ENCODE data around the gene AXIN1.

AXIN1 gene

DNA sequence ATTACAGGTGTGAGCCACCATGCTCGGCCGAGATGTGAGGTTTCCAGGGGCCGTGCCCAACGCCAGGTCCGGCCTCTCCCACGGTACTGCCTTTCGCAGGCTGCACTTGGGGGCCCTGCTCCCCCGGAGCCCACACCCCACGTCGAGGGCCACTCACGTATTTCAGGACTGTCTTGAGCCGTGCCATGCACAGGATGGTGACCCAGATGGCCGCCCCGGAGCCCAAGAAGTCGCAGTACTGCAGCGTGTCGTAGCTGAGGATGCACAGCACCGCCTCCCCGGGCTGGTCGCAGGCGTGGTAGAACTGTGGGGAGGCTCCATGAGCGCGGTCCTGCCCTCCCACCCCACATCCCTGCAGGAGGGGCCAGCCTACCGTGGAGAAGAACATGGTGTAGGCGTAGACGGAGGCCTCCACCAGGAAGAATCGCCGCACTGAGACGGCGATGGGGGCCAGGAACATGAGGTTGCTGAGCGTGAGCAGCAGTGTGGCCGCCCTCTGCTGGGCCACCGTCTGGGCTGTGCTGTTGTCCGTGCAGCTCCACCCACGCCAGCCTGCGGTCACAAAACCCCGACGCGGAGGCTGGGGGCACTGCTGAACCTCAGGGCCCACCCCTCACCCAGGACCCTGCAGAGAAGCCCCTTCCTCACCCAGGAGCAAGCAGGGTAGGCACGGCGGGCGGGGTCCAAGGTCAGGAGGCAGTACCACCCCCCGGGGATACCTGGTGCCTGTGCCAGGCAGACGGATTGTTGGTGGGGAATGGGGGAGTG is 21.5 kb upstream of the AXIN1 start:
- H3K27me3 ChIP-seq (ENCODE audit: insufficient read depth, low read length), result no peaks in the 10 kb centered on the region
- no peaks in the 10 kb centered on the region for H3K9me3 ChIP-seq (ENCODE audit: insufficient read depth, low read depth, low read length)
- WGBS, result 92% methylated on average over 43 of the region's 44 CpGs
- H3K4me3 ChIP-seq (ENCODE audit: low read length), result no peak overlapping the region
- H3K4me1 ChIP-seq (ENCODE audit: insufficient read depth, low read length), result peaks cover 6% of the 10 kb centered on the region
- peaks cover 58% of the 10 kb centered on the region for H3K36me3 ChIP-seq (ENCODE audit: insufficient read depth, low read length)
- no peak overlapping the region for H3K27ac ChIP-seq (ENCODE audit: low read depth, low read length)
- no peak overlapping the region for H3K9ac ChIP-seq (ENCODE audit: low read depth, low read length)

GRCh38 chr16:373020-373598 is 20.6 kb upstream of the AXIN1 start:
- Histone ChIP-seq H3K4me1 (ENCODE audit: insufficient read depth, low read length) (peaks cover 6% of the 10 kb centered on the region), H3K36me3 (ENCODE audit: insufficient read depth, low read length) (peaks cover 67% of the 10 kb centered on the region), H3K27ac (ENCODE audit: low read depth, low read length) (no peak overlapping the region), H3K4me3 (ENCODE audit: low read length) (no peak overlapping the region), H3K9me3 (ENCODE audit: insufficient read depth, low read depth, low read length) (no peaks in the 10 kb centered on the region), H3K27me3 (ENCODE audit: insufficient read depth, low read length) (no peaks in the 10 kb centered on the region), H3K9ac (ENCODE audit: low read depth, low read length) (no peak overlapping the region)
- 86% methylated on average over 5 of the region's 5 CpGs for WGBS

DNA sequence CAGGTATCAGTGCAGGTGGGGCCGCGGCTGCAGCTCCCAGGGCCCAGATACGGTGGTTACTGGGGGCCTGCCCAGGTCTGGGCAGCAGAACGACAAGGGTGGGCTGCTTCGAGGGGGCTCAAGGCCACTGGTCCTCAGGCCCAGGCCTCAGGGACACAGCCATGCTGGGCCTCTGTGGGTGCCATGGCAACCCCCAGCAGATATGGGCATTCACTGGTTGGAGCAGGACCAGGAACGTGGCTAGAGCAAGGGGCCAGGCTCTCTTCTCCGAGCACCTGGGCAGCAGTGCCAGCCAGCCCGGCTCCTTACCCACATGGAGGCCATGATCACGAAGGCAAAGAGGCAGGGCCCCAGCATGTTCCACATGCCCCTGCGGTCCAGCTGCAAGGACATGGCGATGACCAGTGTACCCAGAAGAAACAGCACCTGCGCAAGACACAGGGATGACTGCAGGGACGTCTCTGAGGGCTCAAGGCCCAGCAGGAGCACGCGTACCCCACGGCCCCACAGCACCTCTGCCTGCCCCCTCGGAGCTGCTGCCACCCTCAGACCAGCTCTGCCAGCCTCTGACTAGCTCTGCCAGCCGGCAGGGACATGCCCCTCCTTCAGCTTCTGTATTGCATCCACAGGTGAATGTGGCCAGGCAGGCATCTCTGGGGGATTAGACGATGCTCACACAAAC is 19.9 kb upstream of the AXIN1 start:
- 94% methylated on average over 19 of the region's 19 CpGs for WGBS
- Histone ChIP-seq H3K4me1 (ENCODE audit: insufficient read depth, low read length) (peaks cover 6% of the 10 kb centered on the region), H3K9ac (ENCODE audit: low read depth, low read length) (no peak overlapping the region), H3K4me3 (ENCODE audit: low read length) (no peak overlapping the region), H3K36me3 (ENCODE audit: insufficient read depth, low read length) (peaks cover 72% of the 10 kb centered on the region), H3K27me3 (ENCODE audit: insufficient read depth, low read length) (no peaks in the 10 kb centered on the region), H3K9me3 (ENCODE audit: insufficient read depth, low read depth, low read length) (no peaks in the 10 kb centered on the region), H3K27ac (ENCODE audit: low read depth, low read length) (no peak overlapping the region)

GRCh38 chr16:371515-372301 is 19.2 kb upstream of the AXIN1 start:
- Histone ChIP-seq H3K27me3 (ENCODE audit: insufficient read depth, low read length) (no peaks in the 10 kb centered on the region), H3K9ac (ENCODE audit: low read depth, low read length) (no peak overlapping the region), H3K36me3 (ENCODE audit: insufficient read depth, low read length) (peaks cover 72% of the 10 kb centered on the region), H3K4me3 (ENCODE audit: low read length) (no peak overlapping the region), H3K9me3 (ENCODE audit: insufficient read depth, low read depth, low read length) (no peaks in the 10 kb centered on the region), H3K27ac (ENCODE audit: low read depth, low read length) (no peak overlapping the region), H3K4me1 (ENCODE audit: insufficient read depth, low read length) (peaks cover 6% of the 10 kb centered on the region)
- WGBS, result 94% methylated on average over 31 of the region's 31 CpGs

GRCh38 chr16:370979-371514 is 18.5 kb upstream of the AXIN1 start:
- Histone ChIP-seq H3K4me1 (ENCODE audit: insufficient read depth, low read length) (peaks cover 6% of the 10 kb centered on the region), H3K9ac (ENCODE audit: low read depth, low read length) (peak overlapping the region; percentile 44; the same call in 1 of the 2 replicates), H3K4me3 (ENCODE audit: low read length) (peak overlapping the region; percentile 47), H3K36me3 (ENCODE audit: insufficient read depth, low read length) (peaks cover 68% of the 10 kb centered on the region), H3K27ac (ENCODE audit: low read depth, low read length) (peak overlapping the region; percentile 68; the same call in 1 of the 2 replicates), H3K9me3 (ENCODE audit: insufficient read depth, low read depth, low read length) (no peaks in the 10 kb centered on the region), H3K27me3 (ENCODE audit: insufficient read depth, low read length) (no peaks in the 10 kb centered on the region)
- WGBS, result 80% methylated on average over 10 of the region's 10 CpGs

GRCh38 chr16:370443-370842 is 17.9 kb upstream of the AXIN1 start, which contains the start of gene MRPL28:
MRPL28 (minus strand) TSS chr16:370538; CDS start chr16:370218, 320 bp downstream.
- H3K9ac ChIP-seq (ENCODE audit: low read depth, low read length), result peak within 1 kb of the TSS; percentile 60
- H3K36me3 ChIP-seq (ENCODE audit: insufficient read depth, low read length), result peaks cover 65% of the 10 kb centered on the region

DNA sequence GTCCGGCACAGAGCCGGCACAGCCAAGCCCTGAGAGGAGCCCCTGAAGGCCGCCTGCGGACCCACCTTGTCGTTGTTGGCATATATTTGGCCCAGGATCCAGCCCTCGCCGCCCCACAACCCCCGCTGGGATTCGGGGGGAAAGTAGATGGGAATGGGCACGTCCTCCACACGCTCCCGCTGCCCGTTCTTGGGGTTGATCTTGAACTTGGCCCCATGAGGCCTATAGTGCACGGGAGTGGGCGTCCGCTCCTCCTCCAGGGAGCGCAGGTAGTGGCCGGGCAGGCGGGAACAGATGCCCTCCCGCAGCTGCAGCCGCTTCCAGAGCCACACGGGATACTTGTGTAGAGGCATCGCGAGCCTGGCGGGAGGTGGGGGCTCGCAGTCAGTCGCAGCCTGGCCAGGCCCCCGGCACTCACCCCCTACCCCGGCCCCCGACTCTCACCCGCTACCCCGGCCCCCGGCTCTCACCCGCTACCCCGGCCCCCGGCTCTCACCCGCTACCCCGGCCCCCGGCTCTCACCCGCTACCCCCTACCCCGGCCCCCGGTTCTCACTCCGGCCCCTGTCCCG is 17.4 kb upstream of the AXIN1 start:
- peaks cover 61% of the 10 kb centered on the region for H3K36me3 ChIP-seq (ENCODE audit: insufficient read depth, low read length)
- H3K9me3 ChIP-seq (ENCODE audit: insufficient read depth, low read depth, low read length), result no peaks in the 10 kb centered on the region
- H3K27me3 ChIP-seq (ENCODE audit: insufficient read depth, low read length), result no peaks in the 10 kb centered on the region
- H3K4me3 ChIP-seq (ENCODE audit: low read length), result peak overlapping the region; percentile 59
- no peak overlapping the region for H3K27ac ChIP-seq (ENCODE audit: low read depth, low read length)
- WGBS, result 18% methylated on average over 29 of the region's 44 CpGs
- H3K9ac ChIP-seq (ENCODE audit: low read depth, low read length), result peak overlapping the region; percentile 60
- H3K4me1 ChIP-seq (ENCODE audit: insufficient read depth, low read length), result peaks cover 6% of the 10 kb centered on the region

More at GRCh38 chr16:370443-370842, 17.9 kb upstream of the AXIN1 start, which contains the start of gene MRPL28:
- H3K27me3 ChIP-seq (ENCODE audit: insufficient read depth, low read length), result no peaks in the 10 kb centered on the region
- 1% methylated on average over 28 of the region's 30 CpGs for WGBS
- peak within 1 kb of the TSS; percentile 68; the same call in 1 of the 2 replicates for H3K27ac ChIP-seq (ENCODE audit: low read depth, low read length)
- H3K9me3 ChIP-seq (ENCODE audit: insufficient read depth, low read depth, low read length), result no peaks in the 10 kb centered on the region
- H3K4me3 ChIP-seq (ENCODE audit: low read length), result peak within 1 kb of the TSS; percentile 59
- H3K4me1 ChIP-seq (ENCODE audit: insufficient read depth, low read length), result peaks cover 6% of the 10 kb centered on the region

DNA sequence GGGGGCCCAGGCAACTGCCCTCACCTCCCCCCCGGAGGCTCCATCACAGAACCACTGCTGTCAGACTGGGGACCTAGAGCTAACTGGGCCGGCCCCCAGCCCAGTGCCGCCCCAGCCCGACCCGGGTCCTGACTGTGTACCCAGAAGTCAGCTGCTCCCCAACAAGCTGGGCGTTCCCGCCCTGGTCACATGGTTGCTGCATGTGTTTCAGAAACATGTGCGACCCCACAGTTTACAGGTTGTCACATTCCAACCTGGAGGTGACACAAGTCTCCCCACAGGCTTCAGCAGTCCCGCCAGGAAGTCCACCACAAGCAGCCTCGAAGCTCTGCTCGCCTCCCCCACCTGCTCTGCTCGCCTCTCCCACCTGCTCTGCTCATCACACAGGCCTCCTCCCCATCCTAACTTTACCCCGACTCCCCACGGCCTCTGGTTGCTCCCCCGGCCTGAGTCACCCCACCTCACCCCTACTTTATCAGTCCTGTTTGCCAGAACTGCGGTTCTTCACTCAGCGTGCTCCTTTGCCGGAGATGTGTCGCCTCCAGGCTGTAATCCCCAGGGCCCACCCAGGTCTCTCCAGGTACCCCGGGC is 16.8 kb upstream of the AXIN1 start:
- no peaks in the 10 kb centered on the region for H3K27me3 ChIP-seq (ENCODE audit: insufficient read depth, low read length)
- H3K4me1 ChIP-seq (ENCODE audit: insufficient read depth, low read length), result peaks cover 6% of the 10 kb centered on the region
- H3K9me3 ChIP-seq (ENCODE audit: insufficient read depth, low read depth, low read length), result no peaks in the 10 kb centered on the region
- no peak overlapping the region for H3K27ac ChIP-seq (ENCODE audit: low read depth, low read length)
- H3K4me3 ChIP-seq (ENCODE audit: low read length), result peak overlapping the region; percentile 59
- peaks cover 55% of the 10 kb centered on the region for H3K36me3 ChIP-seq (ENCODE audit: insufficient read depth, low read length)
- H3K9ac ChIP-seq (ENCODE audit: low read depth, low read length), result peak overlapping the region; percentile 60; the same call in 1 of the 2 replicates
- 88% methylated on average over 20 of the region's 20 CpGs for WGBS

DNA sequence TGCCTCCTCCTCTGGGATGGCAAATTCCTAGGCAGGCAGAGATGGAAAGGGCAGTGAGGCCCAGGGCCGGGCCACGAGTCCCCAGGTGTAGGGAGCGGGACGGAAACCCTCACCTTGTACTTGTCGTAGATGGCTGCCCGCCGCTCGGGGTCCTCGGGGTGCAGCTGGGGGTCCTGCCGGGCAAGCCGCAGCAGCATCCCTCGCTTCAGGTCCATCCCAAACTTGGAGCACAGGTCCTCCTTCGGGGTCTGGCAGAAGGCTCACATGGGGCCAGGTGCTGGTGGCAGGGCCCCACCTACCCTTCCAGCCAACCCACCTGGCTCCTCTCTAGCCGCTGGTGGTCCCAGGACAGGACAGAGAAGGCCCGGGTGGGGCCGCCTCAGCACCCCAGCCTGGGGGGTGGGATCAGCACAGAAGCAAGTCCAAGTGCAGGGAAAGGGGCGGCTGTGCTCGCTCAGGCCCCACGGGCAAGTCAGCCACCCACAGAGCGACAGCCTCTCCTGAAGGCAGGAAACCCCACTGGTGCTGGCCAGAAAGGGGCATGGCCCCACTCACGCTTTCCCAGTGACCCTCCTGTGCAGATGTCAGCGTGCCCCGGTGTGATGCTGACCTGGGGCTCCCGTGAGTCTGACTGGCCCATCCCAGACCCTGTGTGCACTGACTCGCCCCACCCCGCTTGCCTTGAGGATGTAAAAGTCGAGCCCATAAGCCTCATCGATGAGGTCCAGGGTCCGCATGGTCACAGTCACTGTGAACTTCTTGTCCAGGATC is 16.1 kb upstream of the AXIN1 start:
- Histone ChIP-seq H3K36me3 (ENCODE audit: insufficient read depth, low read length) (peaks cover 47% of the 10 kb centered on the region), H3K9me3 (ENCODE audit: insufficient read depth, low read depth, low read length) (no peaks in the 10 kb centered on the region), H3K9ac (ENCODE audit: low read depth, low read length) (no peak overlapping the region)

More for the DNA sequence above, 16.1 kb upstream of the AXIN1 start:
- no peak overlapping the region for H3K27ac ChIP-seq (ENCODE audit: low read depth, low read length)
- 95% methylated on average over 29 of the region's 29 CpGs for WGBS
- H3K27me3 ChIP-seq (ENCODE audit: insufficient read depth, low read length), result no peaks in the 10 kb centered on the region
- peaks cover 6% of the 10 kb centered on the region for H3K4me1 ChIP-seq (ENCODE audit: insufficient read depth, low read length)
- no peak overlapping the region for H3K4me3 ChIP-seq (ENCODE audit: low read length)
